Activated naive CD4-positive, alpha-beta T cell treated with anti-CD3 and anti-CD28 coated beads for 36 hours (primary cell): ENCODE data around the gene NECAB2. TPM values are rescaled to one million over a fixed set of nuclear protein-coding genes. Genes with fewer than 3 reads are reported as not detected.

Source experiments
- CTCF ChIA-PET: fragments of 350-600 bp; sonication (Branson Sonifier 250); formaldehyde crosslinking; loops from one replicate; lab custom pipeline; 2021; ENCODE audit warnings: antibody characterized with exemption; lab: Charles Lee
- DNase-seq: peaks from one replicate; pipeline ENCODE4 v3.0.0-alpha.2; 2020
- H3K27ac Mint-ChIP-seq: one replicate; pipeline ENCODE4 v1.8.0; 2021; ENCODE audit warnings: mild to moderate bottlenecking, mixed read lengths
- H3K27me3 Mint-ChIP-seq: one replicate; pipeline ENCODE4 v1.8.0; 2021; ENCODE audit warnings: low read depth, mixed read lengths
- H3K36me3 Mint-ChIP-seq: one replicate; pipeline ENCODE4 v1.8.0; 2021; ENCODE audit warnings: low read depth, mixed read lengths
- H3K4me1 Mint-ChIP-seq: one replicate; pipeline ENCODE4 v1.8.0; 2021; ENCODE audit warnings: low read depth, mixed read lengths
- H3K4me3 Mint-ChIP-seq: one replicate; pipeline ENCODE4 v1.8.0; 2021; ENCODE audit warnings: mild to moderate bottlenecking, moderate library complexity, mixed read lengths
- H3K9me3 Mint-ChIP-seq: one replicate; pipeline ENCODE4 v1.8.0; 2021; ENCODE audit warnings: mixed read lengths
- intact Hi-C: fragments of 100-400 bp; cut with micrococcal nuclease; formaldehyde crosslinking; loops from one replicate; pipeline ENCODE4 v1.15.1; 2023
- total RNA-seq, 2 experiments: library from RNA; stranded (reverse); gene quantifications; one replicate each; pipeline ENCODE4 v1.2.3, GENCODE V29; 2021

Gene NECAB2
- total RNA-seq, 2 experiments from 2014 or later, result not detected

DNA sequence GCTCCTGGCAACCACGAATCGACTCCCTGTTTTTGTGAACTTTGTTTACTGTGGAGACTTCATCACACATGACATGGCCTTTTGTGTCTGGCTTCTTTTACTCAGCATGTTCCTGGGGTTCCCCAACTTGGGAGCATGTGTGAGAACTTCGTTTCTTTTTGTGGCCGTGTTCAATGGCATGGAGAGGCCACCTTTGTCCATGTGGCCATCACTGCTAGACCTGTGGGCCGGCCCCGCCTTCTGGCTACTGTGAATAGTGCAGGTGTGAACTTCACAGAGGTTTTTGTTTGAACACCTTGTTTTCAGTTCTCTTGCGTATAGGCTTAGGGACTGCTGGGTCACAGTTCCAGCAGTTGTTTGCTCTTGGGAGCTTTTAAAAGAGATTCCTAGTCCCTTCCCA lies 80.2 kb downstream of the NECAB2 start:
- CTCF ChIA-PET, result interaction anchor here (0.7 kb wide), 1 partner anchor 17 kb away, joined by 3 read pairs; no protein-coding TSS in a partner anchor
- Mint-ChIP-seq H3K27me3 (peaks cover 13% of the 10 kb centered on the region), H3K36me3 (peaks cover 10% of the 10 kb centered on the region), H3K4me1 (peaks cover 5% of the 10 kb centered on the region), H3K9me3 (no peaks in the 10 kb centered on the region), H3K27ac (no peak overlapping the region), H3K4me3 (no peak overlapping the region)
- intact Hi-C loops, result no loop called here
- DNase-seq, result no peak

DNA sequence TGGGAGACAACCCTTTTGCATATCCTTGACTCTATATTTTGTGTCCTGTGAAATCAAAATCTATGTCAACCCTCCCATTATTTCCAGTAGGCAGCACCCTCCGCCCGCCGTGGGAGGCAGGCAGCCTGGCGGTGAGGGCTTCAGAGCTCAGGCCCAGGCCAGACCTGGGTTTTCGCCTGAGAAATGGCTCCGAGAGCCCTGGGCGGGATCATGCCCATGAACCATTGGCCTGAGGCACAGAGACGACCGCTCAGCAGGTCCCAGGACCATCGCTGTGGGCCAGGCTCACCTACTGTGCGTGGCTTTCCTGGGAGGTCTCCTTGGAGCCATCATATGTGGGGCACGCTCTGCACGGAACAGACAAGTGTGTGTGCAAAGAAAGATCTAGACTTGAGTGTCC lies 80.8 kb downstream of the NECAB2 start:
- Mint-ChIP-seq H3K36me3 (peaks cover 11% of the 10 kb centered on the region), H3K4me3 (no peak overlapping the region), H3K27me3 (peaks cover 7% of the 10 kb centered on the region), H3K4me1 (peaks cover 3% of the 10 kb centered on the region), H3K9me3 (no peaks in the 10 kb centered on the region), H3K27ac (no peak overlapping the region)
- intact Hi-C loops, result no loop called here
- DNase-seq, result no peak
- CTCF ChIA-PET, result interaction anchor here (0.7 kb wide), 1 partner anchor 16 kb away, joined by 3 read pairs; no protein-coding TSS in a partner anchor

DNA sequence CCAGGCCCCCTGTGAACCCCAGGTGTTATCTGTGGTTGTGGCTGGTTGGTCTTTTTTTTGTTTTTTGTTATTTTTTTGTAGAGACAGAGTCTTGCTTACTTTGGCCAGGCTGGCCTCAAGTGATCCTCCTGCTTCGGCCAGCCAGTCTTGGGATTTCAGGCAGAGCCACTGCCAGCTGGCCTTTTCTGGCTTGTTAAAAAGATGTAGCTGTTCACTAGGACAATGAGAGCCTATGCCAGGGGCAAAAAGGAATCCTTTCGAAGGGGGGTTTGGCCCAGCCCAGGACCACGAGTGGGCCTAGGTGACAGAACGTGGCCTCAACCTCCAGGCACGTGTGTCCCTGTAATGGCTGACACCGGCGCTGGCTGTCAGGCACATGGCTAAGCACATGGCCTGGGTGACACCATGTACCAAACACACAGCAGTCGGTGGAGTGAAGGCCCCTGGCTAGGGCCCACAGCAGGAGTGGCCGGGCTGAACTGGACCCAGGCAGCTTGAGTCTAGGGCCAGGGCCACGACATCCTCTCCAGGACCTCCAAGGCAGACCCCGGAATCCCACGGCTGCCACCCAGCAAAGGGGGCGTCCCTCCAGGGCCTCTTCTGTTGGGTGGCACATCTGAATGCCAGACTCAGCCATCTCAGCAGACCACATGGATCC lies 81.5 kb downstream of the NECAB2 start:
- H3K4me3 Mint-ChIP-seq, result no peak overlapping the region

DNA sequence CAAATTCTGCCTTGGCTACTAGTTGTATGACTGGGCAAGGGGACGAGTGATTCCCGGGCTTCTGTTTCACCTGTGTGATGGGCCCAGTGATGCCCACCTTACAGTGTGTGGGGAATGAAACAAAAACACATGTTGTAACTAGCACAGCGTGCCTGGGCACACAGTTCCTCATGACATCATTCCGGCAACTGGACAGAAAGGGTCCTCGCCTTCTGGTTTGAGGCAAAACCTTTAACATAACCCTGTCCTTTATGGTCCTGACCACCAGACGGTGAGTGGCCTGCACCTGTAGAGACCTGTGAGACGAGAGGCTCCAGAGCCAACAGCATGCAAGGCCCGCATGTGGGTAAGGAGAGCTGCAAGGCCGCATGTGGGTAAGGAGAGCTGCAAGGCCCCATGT lies 82.3 kb downstream of the NECAB2 start:
- no peak for DNase-seq
- H3K27ac Mint-ChIP-seq, result no peak overlapping the region
- intact Hi-C loops, result no loop called here
- H3K4me3 Mint-ChIP-seq, result no peak overlapping the region
- no peaks in the 10 kb centered on the region for H3K4me1 Mint-ChIP-seq
- CTCF ChIA-PET, result interaction anchor here (0.7 kb wide), 1 partner anchor 23 kb away, joined by 5 read pairs; no protein-coding TSS in a partner anchor
- H3K36me3 Mint-ChIP-seq, result peaks cover 11% of the 10 kb centered on the region
- no peaks in the 10 kb centered on the region for H3K27me3 Mint-ChIP-seq
- H3K9me3 Mint-ChIP-seq, result no peaks in the 10 kb centered on the region

More for the DNA sequence above, 81.5 kb downstream of the NECAB2 start:
- H3K27me3 Mint-ChIP-seq, result peaks cover under 1% of the 10 kb centered on the region
- intact Hi-C loops, result no loop called here
- no peaks in the 10 kb centered on the region for H3K9me3 Mint-ChIP-seq
- peaks cover 11% of the 10 kb centered on the region for H3K36me3 Mint-ChIP-seq
- H3K27ac Mint-ChIP-seq, result no peak overlapping the region
- no peak for DNase-seq
- H3K4me1 Mint-ChIP-seq, result no peaks in the 10 kb centered on the region
- CTCF ChIA-PET, result no interaction called here

DNA sequence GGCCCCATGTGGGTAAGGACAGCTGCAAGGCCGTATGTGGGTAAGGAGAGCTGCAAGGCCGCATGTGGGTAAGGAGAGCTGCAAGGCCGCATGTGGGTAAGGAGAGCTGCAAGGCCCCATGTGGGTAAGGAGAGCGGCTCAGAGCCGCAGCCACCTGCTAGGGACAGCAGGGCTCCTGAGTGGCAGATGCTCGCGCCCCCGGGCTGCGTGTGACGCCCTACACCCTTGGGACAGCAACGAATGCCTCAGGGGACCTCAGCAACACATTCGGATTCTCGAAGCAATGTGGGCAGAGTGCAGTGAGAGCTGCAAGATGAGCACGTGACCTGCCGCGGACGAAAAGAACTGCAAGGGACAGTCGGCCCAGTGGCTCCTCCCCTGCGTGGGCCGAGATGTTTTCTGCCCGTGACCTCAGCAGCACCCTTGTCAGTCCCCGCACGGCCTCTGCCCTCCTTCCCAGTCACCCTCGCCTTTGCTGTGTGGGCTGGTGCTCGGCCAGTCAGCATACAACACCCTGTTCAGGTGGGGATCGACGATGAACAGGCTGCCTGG lies 84.1 kb downstream of the NECAB2 start:
- no peak for DNase-seq
- H3K4me3 Mint-ChIP-seq, result no peak overlapping the region
- H3K36me3 Mint-ChIP-seq, result peaks cover 19% of the 10 kb centered on the region
- no peaks in the 10 kb centered on the region for H3K27me3 Mint-ChIP-seq
- CTCF ChIA-PET, result interaction anchor here (0.9 kb wide), 1 partner anchor 10 kb away, joined by 3 read pairs; the partner anchor contains the start of gene SLC38A8
- intact Hi-C loops, result no loop called here
- H3K4me1 Mint-ChIP-seq, result no peaks in the 10 kb centered on the region
- no peaks in the 10 kb centered on the region for H3K9me3 Mint-ChIP-seq
- no peak overlapping the region for H3K27ac Mint-ChIP-seq

Other genes with a start within 250 kb of the NECAB2 start
- 10 to 100 TPM; 72.1 to 72.8 TPM for gene HSBP1, start 160.3 kb upstream of the NECAB2 start, total RNA-seq
- 1 to 10 TPM; 2.0 to 2.3 TPM for gene MLYCD, start 69.1 kb upstream of the NECAB2 start, total RNA-seq
- under 1 TPM; 0.47 to 0.86 TPM for gene OSGIN1, start 15.0 kb upstream of the NECAB2 start, total RNA-seq
- not detected for gene SLC38A8, start 74.6 kb downstream of the NECAB2 start, total RNA-seq
- gene MBTPS1, start 148.7 kb downstream of the NECAB2 start, total RNA-seq, result 10 to 100 TPM; 36.9 to 41.3 TPM
- 1 to 10 TPM; 5.8 to 7.5 TPM for gene HSDL1, start 176.9 kb downstream of the NECAB2 start, total RNA-seq
- gene DNAAF1, start 177.1 kb downstream of the NECAB2 start, total RNA-seq, result not detected
- gene TAF1C, start 218.8 kb downstream of the NECAB2 start, total RNA-seq, result 10 to 100 TPM; 59.3 to 66.2 TPM
- gene ADAD2, start 222.9 kb downstream of the NECAB2 start, total RNA-seq, result under 1 TPM; 0.30 to 0.45 TPM